Fibroblast of lung (primary cell): ENCODE measurements around the gene BAD. TPM values are rescaled to one million over a fixed set of nuclear protein-coding genes. Genes with fewer than 3 reads are reported as not detected.

Experiments used
- DNase-seq, 2 donors: peaks; one replicate each; pipeline versions ENCODE4 v3.0.0 to v3.0.0-alpha.2; 2010; ENCODE audit warnings: low read depth in 2 of 2
- H2AFZ ChIP-seq: 2 replicates; pipeline ENCODE4 v1.5.1; 2012; ENCODE audit warnings: low read length, control low read depth, inconsistent platforms
- H3K27ac ChIP-seq: 2 replicates; pipeline ENCODE4 v1.5.1; 2011; ENCODE audit warnings: low read length, control low read depth; ENCODE audit not compliant: insufficient read depth
- H3K27me3 ChIP-seq: 2 replicates; pipeline ENCODE4 v1.5.1; 2011; ENCODE audit warnings: mild to moderate bottlenecking, low read length; ENCODE audit not compliant: control insufficient read depth, insufficient read depth
- H3K36me3 ChIP-seq: 2 replicates; pipeline ENCODE4 v1.5.1; 2011; ENCODE audit warnings: low read length; ENCODE audit not compliant: control insufficient read depth, insufficient read depth
- H3K4me1 ChIP-seq: 2 replicates; pipeline ENCODE4 v1.5.1; 2011; ENCODE audit warnings: low read length; ENCODE audit not compliant: control insufficient read depth, insufficient read depth; ENCODE audit errors: extremely low read depth
- H3K4me2 ChIP-seq: 2 replicates; pipeline ENCODE4 v1.5.1; 2011; ENCODE audit warnings: low read length, control low read depth; ENCODE audit not compliant: insufficient read depth; ENCODE audit errors: extremely low read depth
- H3K4me3 ChIP-seq, 4 experiments: fragments of 200-600 bp in 1 of 4; sonication (generic) in 1 of 4; replicated peaks in 1 of 4; 2 replicates each; pipeline ENCODE4 v1.5.1; 2011 to 2016; ENCODE audit warnings: low read length in 4 of 4, low read depth in 3 of 4, mild to moderate bottlenecking in 3 of 4, control low read depth in 2 of 4, inconsistent platforms in 1 of 4, mixed read lengths in 1 of 4; ENCODE audit not compliant: insufficient read depth in 1 of 4; ENCODE audit errors: control extremely low read depth in 1 of 4
- H3K79me2 ChIP-seq: 2 replicates; pipeline ENCODE4 v1.5.1; 2012; ENCODE audit warnings: mild to moderate bottlenecking, low read length, inconsistent platforms; ENCODE audit not compliant: control insufficient read depth, insufficient read depth
- H3K9ac ChIP-seq: 2 replicates; pipeline ENCODE4 v1.5.1; 2011; ENCODE audit warnings: mild to moderate bottlenecking, low read length, control low read depth; ENCODE audit not compliant: insufficient read depth
- H3K9me3 ChIP-seq: 2 replicates; pipeline ENCODE4 v1.5.1; 2012; ENCODE audit warnings: low read depth, low read length; ENCODE audit not compliant: control insufficient read depth, insufficient read depth
- H4K20me1 ChIP-seq: 2 replicates; pipeline ENCODE4 v1.5.1; 2011; ENCODE audit warnings: low read length; ENCODE audit not compliant: control insufficient read depth, insufficient read depth; ENCODE audit errors: extremely low read depth
- EZH2 ChIP-seq: IDR thresholded peaks from 2 replicates; pipeline ENCODE4 v1.5.1; 2012; ENCODE audit warnings: low read length, control low read depth, mild to moderate bottlenecking; ENCODE audit errors: missing control alignments
- polyA plus RNA-seq, 2 donors: library from polyadenylated mRNA; depleted of rRNA in 1 of 2; stranded (reverse) in 1 of 2; unstranded in 1 of 2; fragments of >200 nt; gene quantifications; 2 replicates each; pipeline ENCODE4 v1.2.1, GENCODE V29; 2011 to 2012; ENCODE audit warnings: missing spikeins in 1 of 2
- total RNA-seq: library from RNA; depleted of rRNA; stranded (reverse); fragments of >200 nt; gene quantifications from 2 replicates; pipeline ENCODE4 v1.2.1, GENCODE V29; 2014
- TF ChIP-seq, protein P1 (sequence below), 2 donors: IDR thresholded peaks in 1 of 2; conservative IDR thresholded peaks in 1 of 2; 1 replicate in 1 of 2; 2 replicates in 1 of 2; pipeline ENCODE4 v1.5.1; 2011 to 2012; ENCODE audit warnings: low read length in 2 of 2, control low read depth in 1 of 2, inconsistent platforms in 1 of 2, low read depth in 1 of 2, mild to moderate bottlenecking in 1 of 2

BAD gene
- total and polyA plus RNA-seq, 2 donors (not counting 1 experiment from before 2014, with no cell fraction given) = 31.6 to 79.9 TPM

GRCh38 chr11:64283092-64283491, 1.4 kb downstream of the BAD start:
- H3K9ac ChIP-seq = no peak overlapping the region

GRCh38 chr11:64281957-64282770, 2.3 kb downstream of the BAD start:
- Histone ChIP-seq H4K20me1 (no peaks in the 10 kb centered on the region), H3K9ac (no peak overlapping the region), H3K36me3 (peaks cover 3% of the 10 kb centered on the region), H3K27me3 (no peaks in the 10 kb centered on the region), H3K79me2 (peaks cover 4% of the 10 kb centered on the region), H3K4me3 (no peak overlapping the region), H3K4me2 (no peak overlapping the region), H3K27ac (no peak overlapping the region), H2AFZ (no peak overlapping the region), H3K9me3 (no peaks in the 10 kb centered on the region), H3K4me1 (peaks cover 7% of the 10 kb centered on the region)
- DNase-seq = no peak
- TF ChIP-seq EZH2 = no peak
- TF ChIP-seq, protein P1, sequence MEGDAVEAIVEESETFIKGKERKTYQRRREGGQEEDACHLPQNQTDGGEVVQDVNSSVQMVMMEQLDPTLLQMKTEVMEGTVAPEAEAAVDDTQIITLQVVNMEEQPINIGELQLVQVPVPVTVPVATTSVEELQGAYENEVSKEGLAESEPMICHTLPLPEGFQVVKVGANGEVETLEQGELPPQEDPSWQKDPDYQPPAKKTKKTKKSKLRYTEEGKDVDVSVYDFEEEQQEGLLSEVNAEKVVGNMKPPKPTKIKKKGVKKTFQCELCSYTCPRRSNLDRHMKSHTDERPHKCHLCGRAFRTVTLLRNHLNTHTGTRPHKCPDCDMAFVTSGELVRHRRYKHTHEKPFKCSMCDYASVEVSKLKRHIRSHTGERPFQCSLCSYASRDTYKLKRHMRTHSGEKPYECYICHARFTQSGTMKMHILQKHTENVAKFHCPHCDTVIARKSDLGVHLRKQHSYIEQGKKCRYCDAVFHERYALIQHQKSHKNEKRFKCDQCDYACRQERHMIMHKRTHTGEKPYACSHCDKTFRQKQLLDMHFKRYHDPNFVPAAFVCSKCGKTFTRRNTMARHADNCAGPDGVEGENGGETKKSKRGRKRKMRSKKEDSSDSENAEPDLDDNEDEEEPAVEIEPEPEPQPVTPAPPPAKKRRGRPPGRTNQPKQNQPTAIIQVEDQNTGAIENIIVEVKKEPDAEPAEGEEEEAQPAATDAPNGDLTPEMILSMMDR (conservative IDR thresholded peaks at IDR 0.05 in 1 of 2, IDR thresholded peaks at IDR 0.05 in 1 of 2; ENCODE audit: low read depth in 1 of 2, low read length in 2 of 2) = no peak

More at GRCh38 chr11:64283092-64283491, 1.4 kb downstream of the BAD start:
- H4K20me1 ChIP-seq = no peaks in the 10 kb centered on the region
- no peaks in the 10 kb centered on the region for H3K27me3 ChIP-seq
- no peak overlapping the region for H3K27ac ChIP-seq
- peaks cover 7% of the 10 kb centered on the region for H3K4me1 ChIP-seq
- H3K79me2 ChIP-seq = peaks cover 4% of the 10 kb centered on the region
- no peak overlapping the region for H2AFZ ChIP-seq
- H3K36me3 ChIP-seq = peaks cover 3% of the 10 kb centered on the region
- H3K4me2 ChIP-seq = peak overlapping the region; percentile 60
- H3K9me3 ChIP-seq = no peaks in the 10 kb centered on the region
- TF ChIP-seq, protein P1 (conservative IDR thresholded peaks at IDR 0.05 in 1 of 2, IDR thresholded peaks at IDR 0.05 in 1 of 2; ENCODE audit: low read depth in 1 of 2, low read length in 2 of 2) = no peak
- no peak for TF ChIP-seq EZH2
- no peak for DNase-seq
- H3K4me3 ChIP-seq = peak overlapping the region in 1 of 4 experiments; percentile 85

- no peak overlapping the region for H3K4me2 ChIP-seq
- peaks cover 3% of the 10 kb centered on the region for H3K79me2 ChIP-seq
- H4K20me1 ChIP-seq = no peaks in the 10 kb centered on the region
- H2AFZ ChIP-seq = no peak overlapping the region
- H3K9me3 ChIP-seq = no peaks in the 10 kb centered on the region
- no peak overlapping the region for H3K9ac ChIP-seq
- no peaks in the 10 kb centered on the region for H3K4me1 ChIP-seq
- H3K36me3 ChIP-seq = peaks cover 6% of the 10 kb centered on the region
- H3K27me3 ChIP-seq = no peaks in the 10 kb centered on the region
- no peak overlapping the region for H3K27ac ChIP-seq
- TF ChIP-seq EZH2 = no peak
- TF ChIP-seq, protein P1 (conservative IDR thresholded peaks at IDR 0.05 in 1 of 2, IDR thresholded peaks at IDR 0.05 in 1 of 2; ENCODE audit: low read depth in 1 of 2, low read length in 2 of 2) = no peak
- DNase-seq = no peak
- no peak overlapping the region for H3K4me3 ChIP-seq
These were observed 5.8 kb downstream of the BAD start for GRCh38 chr11:64278576-64279190.
